Uterus (tissue), 4 donors: ENCODE measurements around the gene ERG. TPM values are rescaled to one million over a fixed set of nuclear protein-coding genes. Genes with fewer than 3 reads are reported as not detected.
A peak's percentile ranks its signal among the peaks of the same experiment; 100 is the strongest.

ENCODE experiments used
- DNase-seq, 2 donors: peaks; one replicate each; pipeline ENCODE4 v3.0.0-alpha.2; 2019 to 2020
- H3K27ac ChIP-seq, 2 donors: fragments of 200-600 bp; sonication (generic); 1 replicate in 1 of 2; 2 replicates in 1 of 2; pipeline ENCODE4 v1.5.1; 2016 to 2018
- H3K27me3 ChIP-seq, 2 donors: fragments of 200-600 bp; sonication (generic); one replicate each; pipeline ENCODE4 v1.5.1; 2018 to 2019; ENCODE audit warnings: control low read depth in 1 of 2
- H3K36me3 ChIP-seq, 2 donors: fragments of 200-600 bp; sonication (generic); one replicate each; pipeline ENCODE4 v1.5.1; 2019; ENCODE audit warnings: control low read depth in 1 of 2
- H3K4me1 ChIP-seq, 2 donors: fragments of 200-600 bp; sonication (generic); one replicate each; pipeline ENCODE4 v1.5.1; 2018 to 2019; ENCODE audit warnings: control low read depth in 1 of 2
- H3K4me3 ChIP-seq, 2 donors: fragments of 200-600 bp; sonication (generic); 1 replicate in 1 of 2; 2 replicates in 1 of 2; pipeline ENCODE4 v1.5.1; 2018 to 2019; ENCODE audit warnings: mild to moderate bottlenecking in 1 of 2
- H3K9me3 ChIP-seq, 2 donors: fragments of 200-600 bp; sonication (generic); one replicate each; pipeline ENCODE4 v1.5.1; 2019; ENCODE audit warnings: control low read depth in 1 of 2
- POLR2A ChIP-seq, 2 donors: fragments of 450-650 bp; IDR thresholded peaks; one replicate each; pipeline ENCODE4 v1.6.1; 2016; ENCODE audit warnings: antibody characterized with exemption in 2 of 2, mild to moderate bottlenecking in 1 of 2, moderate library complexity in 1 of 2
- intact Hi-C: fragments of 100-400 bp; cut with DNase I; formaldehyde crosslinking; loops from one replicate; pipeline ENCODE4 v1.15.1; 2023; ENCODE audit warnings: low total_unique reads
- total RNA-seq, 4 donors: library from RNA; depleted of rRNA in 3 of 4; stranded (reverse); fragments of >200 nt in 3 of 4; gene quantifications; one replicate each; pipeline versions ENCODE4 v1.1.0 to v1.2.4, GENCODE V29; 2014 to 2023
- TF ChIP-seq, protein P1 (sequence below), 4 experiments: fragments of 200-600 bp in 2 of 4; fragments of 450-650 bp in 2 of 4; sonication (generic) in 2 of 4; IDR thresholded peaks; one replicate each; pipeline ENCODE4 v1.5.1; 2016 to 2019; ENCODE audit warnings: antibody characterized with exemption in 4 of 4, mild to moderate bottlenecking in 2 of 4, moderate library complexity in 1 of 4
- donor health status: DM: yes; HTN: yes; CAD: no.

The ERG gene
- total RNA-seq, 4 donors from 2014 or later: 10.4 to 78.6 (median 31.1) TPM

DNA sequence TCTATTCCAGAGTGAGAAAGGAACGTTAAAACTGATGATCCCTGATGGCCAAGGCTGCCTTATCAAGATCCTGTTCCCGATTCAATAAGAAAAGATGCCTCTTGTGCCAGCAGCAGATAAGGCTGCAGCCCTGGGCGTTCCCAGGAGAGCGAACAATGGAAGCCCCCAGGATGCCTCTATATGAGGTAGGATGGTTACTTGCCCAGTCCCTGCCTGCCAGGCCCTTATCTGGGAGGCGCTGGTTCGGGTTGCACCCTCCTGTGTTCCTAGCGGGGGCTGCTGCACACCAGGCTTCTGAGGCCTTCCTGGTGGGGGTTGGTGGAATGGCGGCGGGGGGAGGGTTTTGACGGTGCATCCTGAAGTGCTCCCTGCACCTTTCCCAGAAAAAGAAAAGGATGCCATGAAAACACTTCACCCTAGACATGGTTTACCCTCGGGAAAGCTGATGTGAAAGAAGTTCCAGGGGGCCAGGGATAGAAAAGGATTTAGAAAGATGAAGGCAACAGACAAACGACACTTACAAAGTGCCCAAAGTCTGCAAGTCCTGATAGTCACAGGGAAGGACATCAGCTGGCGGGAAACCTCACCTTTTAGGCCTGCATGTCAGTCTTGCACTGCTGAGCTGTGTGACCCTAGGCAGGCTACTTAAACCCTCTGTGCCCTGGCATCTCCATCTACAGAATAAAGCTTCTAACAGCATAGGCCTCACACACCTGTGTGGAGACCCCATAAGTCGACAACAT lies 141.2 kb downstream of the ERG start:
- no peak for DNase-seq
- Histone ChIP-seq H3K4me1 (no peaks in the 10 kb centered on the region), H3K36me3 (no peaks in the 10 kb centered on the region), H3K27ac (no peak overlapping the region), H3K27me3 (no peaks in the 10 kb centered on the region), H3K4me3 (no peak overlapping the region), H3K9me3 (no peaks in the 10 kb centered on the region)
- TF ChIP-seq, protein P1, sequence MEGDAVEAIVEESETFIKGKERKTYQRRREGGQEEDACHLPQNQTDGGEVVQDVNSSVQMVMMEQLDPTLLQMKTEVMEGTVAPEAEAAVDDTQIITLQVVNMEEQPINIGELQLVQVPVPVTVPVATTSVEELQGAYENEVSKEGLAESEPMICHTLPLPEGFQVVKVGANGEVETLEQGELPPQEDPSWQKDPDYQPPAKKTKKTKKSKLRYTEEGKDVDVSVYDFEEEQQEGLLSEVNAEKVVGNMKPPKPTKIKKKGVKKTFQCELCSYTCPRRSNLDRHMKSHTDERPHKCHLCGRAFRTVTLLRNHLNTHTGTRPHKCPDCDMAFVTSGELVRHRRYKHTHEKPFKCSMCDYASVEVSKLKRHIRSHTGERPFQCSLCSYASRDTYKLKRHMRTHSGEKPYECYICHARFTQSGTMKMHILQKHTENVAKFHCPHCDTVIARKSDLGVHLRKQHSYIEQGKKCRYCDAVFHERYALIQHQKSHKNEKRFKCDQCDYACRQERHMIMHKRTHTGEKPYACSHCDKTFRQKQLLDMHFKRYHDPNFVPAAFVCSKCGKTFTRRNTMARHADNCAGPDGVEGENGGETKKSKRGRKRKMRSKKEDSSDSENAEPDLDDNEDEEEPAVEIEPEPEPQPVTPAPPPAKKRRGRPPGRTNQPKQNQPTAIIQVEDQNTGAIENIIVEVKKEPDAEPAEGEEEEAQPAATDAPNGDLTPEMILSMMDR (IDR thresholded peaks at IDR 0.05): no peak
- TF ChIP-seq POLR2A (IDR thresholded peaks at IDR 0.05): no peak
- intact Hi-C loops: loop anchor here (10.0 kb wide), 1 partner anchor 682 kb away; no protein-coding TSS in a partner anchor

DNA sequence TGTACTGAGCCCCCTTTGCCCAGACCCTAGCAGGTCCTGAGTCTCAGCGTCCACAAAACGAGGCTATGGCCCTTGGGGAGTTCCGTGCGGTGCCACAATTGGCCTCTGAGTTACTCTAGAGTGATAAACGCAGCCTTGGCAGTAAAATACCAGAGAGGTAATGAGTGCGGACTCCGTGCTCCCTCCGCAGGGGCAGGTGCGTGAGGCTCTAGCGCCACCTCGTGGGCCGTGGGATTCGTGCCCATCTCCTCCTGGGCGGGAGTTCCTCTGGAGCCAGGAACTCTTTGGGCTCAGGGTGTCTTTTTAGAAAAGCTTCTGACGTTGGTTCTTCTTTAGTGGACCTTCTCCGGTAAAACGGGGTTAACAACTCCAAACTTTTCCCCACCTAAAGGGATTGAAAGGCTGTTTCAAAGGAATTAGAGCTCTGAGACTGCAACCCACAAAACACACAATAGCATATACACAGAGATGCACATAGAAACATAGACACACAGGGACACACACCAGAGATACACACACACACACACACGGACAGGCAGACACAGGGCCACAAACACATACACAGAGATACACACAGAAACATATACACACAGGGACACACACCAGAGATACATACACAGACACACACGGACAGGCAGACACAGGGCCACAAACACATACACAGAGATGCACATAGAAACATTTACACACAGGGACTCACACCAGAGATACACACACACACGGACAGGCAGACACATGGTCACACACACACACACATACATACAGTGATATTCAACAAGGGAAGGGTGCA lies 142.1 kb downstream of the ERG start:
- H3K36me3 ChIP-seq: no peaks in the 10 kb centered on the region
- H3K9me3 ChIP-seq: no peaks in the 10 kb centered on the region
- H3K27ac ChIP-seq: no peak overlapping the region
- H3K4me3 ChIP-seq: no peak overlapping the region
- H3K4me1 ChIP-seq: no peaks in the 10 kb centered on the region
- no peaks in the 10 kb centered on the region for H3K27me3 ChIP-seq
- DNase-seq: peak; percentile 63 to 65
- intact Hi-C loops: loop anchor here (10.0 kb wide), 1 partner anchor 681 kb away; no protein-coding TSS in a partner anchor
- no peak for TF ChIP-seq POLR2A (IDR thresholded peaks at IDR 0.05)
- TF ChIP-seq, protein P1 (IDR thresholded peaks at IDR 0.05): peak; percentile 82 to 95 (median 90)

DNA sequence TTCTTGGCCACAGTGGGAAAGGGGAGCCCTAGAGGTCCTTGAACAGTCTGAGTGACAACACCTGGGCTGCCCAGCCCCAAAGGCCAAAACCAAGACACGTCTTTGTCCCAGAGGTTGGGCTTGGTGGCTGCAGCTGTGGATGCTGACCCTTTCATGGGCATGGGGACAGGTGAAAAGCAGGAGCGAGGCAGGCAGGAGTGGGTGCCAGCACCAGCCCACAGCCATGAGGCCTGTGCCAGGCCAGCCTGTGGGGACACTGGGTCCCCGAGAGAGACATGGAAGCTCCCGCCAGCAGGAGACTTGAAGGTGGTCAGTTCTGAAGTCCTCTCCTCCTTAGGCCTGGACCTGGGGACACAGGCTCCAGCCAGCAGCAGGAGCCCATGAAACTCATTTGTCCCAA lies 142.9 kb downstream of the ERG start:
- no peaks in the 10 kb centered on the region for H3K27me3 ChIP-seq
- intact Hi-C loops: loop anchor here (10.0 kb wide), 1 partner anchor 681 kb away; no protein-coding TSS in a partner anchor
- H3K4me1 ChIP-seq: no peaks in the 10 kb centered on the region
- H3K9me3 ChIP-seq: no peaks in the 10 kb centered on the region
- no peak for DNase-seq
- H3K36me3 ChIP-seq: no peaks in the 10 kb centered on the region
- H3K27ac ChIP-seq: no peak overlapping the region
- no peak for TF ChIP-seq POLR2A (IDR thresholded peaks at IDR 0.05)
- TF ChIP-seq, protein P1 (IDR thresholded peaks at IDR 0.05): no peak
- H3K4me3 ChIP-seq: no peak overlapping the region

DNA sequence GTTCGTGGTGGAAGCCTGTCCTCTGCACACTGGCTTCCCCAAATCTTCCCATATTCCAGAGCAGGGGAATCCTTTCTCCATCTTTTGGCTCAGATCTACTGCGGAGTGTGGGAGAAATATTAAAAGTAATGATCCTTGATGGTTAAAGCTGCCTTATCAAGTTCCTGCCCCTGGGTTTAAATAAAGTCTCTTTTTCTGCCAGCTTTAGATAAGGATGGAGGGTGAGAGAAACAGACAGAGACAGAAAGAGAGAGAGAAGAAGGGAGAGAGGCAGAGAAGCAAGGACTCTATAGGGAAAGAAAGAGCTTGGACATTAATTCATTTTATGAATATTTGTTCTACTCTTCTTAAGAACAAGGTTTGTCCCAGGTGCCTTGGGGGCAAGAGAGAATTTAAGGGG lies 143.5 kb downstream of the ERG start:
- Histone ChIP-seq H3K36me3 (no peaks in the 10 kb centered on the region), H3K4me3 (no peak overlapping the region), H3K9me3 (no peaks in the 10 kb centered on the region), H3K4me1 (no peaks in the 10 kb centered on the region), H3K27ac (no peak overlapping the region), H3K27me3 (no peaks in the 10 kb centered on the region)
- intact Hi-C loops: loop anchor here (5.0 to 10.0 kb wide), 2 partner anchors 137 to 680 kb away; no protein-coding TSS in a partner anchor
- TF ChIP-seq, protein P1 (IDR thresholded peaks at IDR 0.05): no peak
- no peak for TF ChIP-seq POLR2A (IDR thresholded peaks at IDR 0.05)
- DNase-seq: no peak

DNA sequence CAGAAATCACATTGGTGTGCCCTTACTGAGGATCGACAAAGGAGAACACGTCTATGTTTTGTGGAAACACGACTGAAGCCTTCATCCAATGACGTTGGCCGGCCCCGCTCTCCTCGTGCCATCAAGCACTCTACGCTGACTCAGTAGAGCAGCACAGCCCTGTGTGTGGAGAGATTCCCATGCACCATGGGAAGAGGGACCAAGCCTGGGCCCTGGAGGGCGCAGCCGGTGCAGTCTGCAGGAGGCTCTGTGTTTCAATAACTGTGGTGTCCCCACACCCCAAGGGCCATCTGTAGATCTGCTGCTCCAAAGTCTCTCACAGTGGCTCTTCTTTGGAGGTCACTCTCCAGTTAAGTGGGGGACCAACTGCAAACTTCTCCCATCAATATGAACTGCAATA lies 144.0 kb downstream of the ERG start:
- no peaks in the 10 kb centered on the region for H3K27me3 ChIP-seq
- intact Hi-C loops: loop anchor here (5.0 to 10.0 kb wide), 2 partner anchors 137 to 679 kb away; no protein-coding TSS in a partner anchor
- TF ChIP-seq, protein P1 (IDR thresholded peaks at IDR 0.05): no peak
- no peak for TF ChIP-seq POLR2A (IDR thresholded peaks at IDR 0.05)
- no peaks in the 10 kb centered on the region for H3K9me3 ChIP-seq
- no peak overlapping the region for H3K27ac ChIP-seq
- no peaks in the 10 kb centered on the region for H3K4me1 ChIP-seq
- no peaks in the 10 kb centered on the region for H3K36me3 ChIP-seq
- no peak for DNase-seq
- no peak overlapping the region for H3K4me3 ChIP-seq
